Activated CD4-positive, alpha-beta T cell treated with anti-CD3 and anti-CD28 coated beads, Interleukin-2, amount 50 U/mL, for 48 hours (primary cell): ENCODE data around the gene RPTOR.
A peak's percentile ranks its signal among the peaks of the same experiment; 100 is the strongest.

Source experiments
- DNase-seq, 2 experiments: peaks; one replicate each; pipeline ENCODE4 v3.0.0-alpha.2; 2020

Gene RPTOR

DNA sequence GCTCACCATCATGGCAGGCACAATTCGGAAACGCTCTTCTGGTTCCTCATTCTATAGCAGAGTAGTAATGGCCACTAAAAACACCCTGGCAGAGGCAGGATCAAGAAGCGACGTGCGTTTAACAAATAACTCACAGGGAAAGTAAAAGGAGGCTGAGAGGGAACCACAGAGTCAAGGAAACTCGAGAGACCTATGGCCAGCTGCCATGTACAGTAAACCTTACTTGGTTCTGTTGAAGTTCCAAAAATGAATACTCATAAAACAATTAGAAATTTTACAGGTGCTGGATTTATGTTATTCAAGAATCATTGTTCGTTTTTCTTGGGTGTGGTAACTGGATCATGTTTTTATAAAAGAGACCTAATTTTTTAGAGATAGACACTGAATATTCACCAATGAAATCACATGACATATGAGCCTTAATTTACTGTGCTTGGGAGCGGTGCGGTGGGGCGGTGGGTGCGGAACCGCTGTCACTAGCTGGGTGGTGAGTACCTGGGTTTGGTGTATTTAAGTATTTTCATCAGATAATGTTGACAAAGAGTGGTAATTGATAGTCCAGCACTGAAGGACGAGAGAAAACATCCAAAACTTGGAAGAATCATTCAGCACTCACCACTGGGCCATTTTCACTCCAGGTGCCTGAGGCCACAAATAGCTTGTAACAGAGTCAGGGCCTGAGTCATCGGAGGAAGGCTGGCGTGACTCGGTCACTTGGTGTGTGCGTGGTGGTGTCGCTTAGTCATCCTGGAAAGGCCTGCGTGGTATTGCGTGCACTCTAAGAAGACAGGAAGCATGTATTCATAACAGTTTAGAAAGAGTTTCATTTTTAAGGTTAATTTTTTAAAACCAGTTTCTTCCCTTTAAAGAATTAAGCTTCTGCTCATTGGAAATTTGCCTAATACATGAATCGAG is 311.6 kb downstream of the RPTOR start:
- peak; percentile 85 to 92 for DNase-seq

DNA sequence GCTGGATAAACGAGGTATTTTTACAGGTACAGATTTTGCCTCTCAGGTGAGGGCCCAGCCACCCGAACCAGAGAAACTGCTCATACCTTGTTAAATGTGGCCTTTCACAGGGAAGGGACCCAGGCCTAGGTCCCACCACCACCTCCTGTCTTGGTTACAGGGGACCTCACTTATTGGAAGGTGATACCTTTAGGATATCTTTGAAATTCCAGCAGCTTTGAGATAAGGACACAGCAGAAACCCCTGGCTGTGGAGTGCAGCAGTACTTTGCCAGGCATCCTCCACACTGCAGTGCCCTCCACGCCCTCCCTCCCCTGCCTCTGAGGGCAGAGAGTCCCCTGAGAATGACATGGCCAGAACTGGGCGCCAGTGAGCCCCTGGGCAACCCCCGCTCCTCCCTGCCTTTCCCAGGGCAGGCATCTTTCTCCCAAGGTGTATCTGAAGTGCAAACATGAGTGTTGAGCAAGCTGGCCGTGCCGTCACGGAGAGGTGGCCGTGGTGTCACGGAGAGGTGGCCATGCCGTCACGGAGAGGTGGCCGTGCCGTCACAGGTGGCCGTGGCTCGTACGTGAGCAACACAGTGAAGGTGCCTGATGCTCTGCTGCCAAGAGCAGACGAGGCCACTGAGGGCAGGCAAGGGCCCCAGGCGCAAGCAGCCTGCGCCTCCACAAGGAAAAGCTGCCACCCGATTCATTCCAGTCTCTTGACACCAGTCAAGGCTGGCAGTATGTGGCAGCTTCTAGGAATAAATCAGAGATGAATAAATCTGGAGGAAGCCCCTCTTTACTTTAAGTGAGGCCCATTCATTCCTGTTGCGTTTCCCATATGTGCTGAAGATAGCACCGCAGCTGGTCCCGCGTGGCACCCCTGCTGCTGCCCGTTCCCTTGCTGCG is 312.5 kb downstream of the RPTOR start:
- DNase-seq: peak in 1 of 2 experiments; percentile 43

DNA sequence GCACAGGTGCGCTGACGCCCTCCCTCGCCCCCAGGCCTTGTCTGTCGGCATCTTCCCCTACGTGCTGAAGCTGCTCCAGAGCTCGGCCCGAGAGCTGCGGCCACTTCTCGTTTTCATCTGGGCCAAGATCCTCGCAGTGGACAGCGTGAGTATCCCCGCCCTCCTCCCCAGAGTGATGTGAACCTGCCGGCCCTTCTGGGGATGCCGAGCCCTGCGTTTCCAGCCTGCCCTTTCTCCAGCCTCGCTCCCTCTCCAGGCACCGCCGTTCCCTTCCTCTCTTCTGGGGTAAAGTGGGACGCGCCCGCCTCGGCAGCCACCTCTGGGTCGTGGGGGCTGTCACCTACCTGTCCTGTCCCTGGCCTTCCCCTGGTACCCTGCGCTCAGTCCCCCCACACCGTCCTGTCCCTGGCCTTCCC is 313.1 kb downstream of the RPTOR start:
- no peak for DNase-seq

DNA sequence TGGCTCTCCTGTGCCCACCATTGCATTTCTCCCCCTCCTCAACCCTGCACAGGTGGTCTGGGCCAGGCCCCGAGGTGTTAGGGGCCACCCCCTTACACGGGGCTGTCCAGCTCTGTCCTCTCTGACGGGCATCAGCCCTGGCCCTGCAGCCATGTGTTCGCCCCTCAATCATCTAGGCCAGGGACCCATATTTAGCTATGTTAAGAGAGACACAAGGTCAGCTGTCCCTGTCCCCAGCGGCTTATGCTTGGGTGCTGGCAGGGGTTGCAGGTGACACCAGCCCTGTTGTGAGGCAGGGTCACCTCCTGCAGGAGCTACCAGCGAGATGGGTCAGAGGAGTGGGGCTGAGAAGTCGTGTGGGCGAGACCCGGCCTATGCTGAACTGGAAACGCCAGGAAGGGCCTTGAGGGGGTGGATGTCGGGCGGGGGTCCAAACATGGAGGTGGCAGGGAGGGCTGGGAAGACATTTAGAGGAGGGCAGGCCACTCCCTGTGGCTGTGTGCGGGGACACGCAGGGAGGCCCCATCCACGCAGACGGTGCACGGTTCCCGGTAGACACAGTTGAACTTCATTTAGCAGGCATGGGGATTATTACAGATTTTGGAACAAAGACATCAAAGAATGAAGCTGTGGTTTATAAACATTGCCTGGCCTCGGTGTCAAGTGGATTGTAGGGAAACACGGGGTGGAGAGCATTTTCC is 313.8 kb downstream of the RPTOR start:
- no peak for DNase-seq

- DNase-seq: no peak
These were observed 314.6 kb downstream of the RPTOR start for GRCh38 chr17:80859002-80859941.

- DNase-seq: no peak
These were observed 315.5 kb downstream of the RPTOR start for GRCh38 chr17:80860101-80860671.

GRCh38 chr17:80860703-80861417 is 316.2 kb downstream of the RPTOR start:
- DNase-seq: no peak

GRCh38 chr17:80861418-80861815 is 316.8 kb downstream of the RPTOR start:
- no peak for DNase-seq

GRCh38 chr17:80861892-80862291 is 317.3 kb downstream of the RPTOR start:
- DNase-seq: peak; percentile 64 to 74

GRCh38 chr17:80862481-80862961 is 317.9 kb downstream of the RPTOR start:
- DNase-seq: no peak

DNA sequence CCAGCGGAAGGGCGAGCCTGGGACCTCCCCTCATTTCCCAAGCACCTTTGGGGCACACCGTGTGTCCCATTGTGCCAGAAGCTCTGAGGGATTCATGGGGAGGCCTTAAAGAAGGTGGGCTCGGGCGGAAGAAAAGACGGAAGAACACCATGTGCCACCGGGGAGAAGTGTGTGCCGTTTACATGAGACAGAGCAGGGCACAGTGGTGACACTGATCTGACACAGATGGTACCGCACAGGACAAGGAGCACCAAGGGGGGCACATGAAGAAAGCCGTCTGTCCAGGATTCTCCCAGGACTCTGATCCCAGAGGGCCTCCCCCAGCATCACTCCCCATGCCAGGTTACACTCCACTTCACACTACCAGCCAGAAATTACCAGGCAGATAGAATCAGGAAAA is 318.3 kb downstream of the RPTOR start:
- DNase-seq: no peak

DNA sequence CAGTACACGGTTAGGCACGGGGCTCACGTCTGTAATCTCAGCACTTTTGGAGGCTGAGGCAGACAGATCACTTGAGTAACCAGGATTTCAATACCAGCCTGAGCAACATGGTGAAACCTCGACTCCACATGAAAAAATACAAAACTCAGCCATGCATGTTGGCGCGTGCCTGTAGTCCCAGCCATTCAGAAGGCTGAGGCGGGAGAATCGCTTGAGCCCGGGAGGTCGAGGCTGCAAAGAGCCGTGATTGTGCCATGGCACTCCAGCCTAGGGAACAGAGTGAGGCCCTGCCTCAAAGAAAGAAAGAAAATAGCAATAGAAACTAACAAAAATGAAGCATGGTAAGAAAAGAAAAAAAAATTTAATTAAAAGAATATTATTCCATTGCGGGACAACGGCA is 319.0 kb downstream of the RPTOR start:
- DNase-seq: no peak

DNA sequence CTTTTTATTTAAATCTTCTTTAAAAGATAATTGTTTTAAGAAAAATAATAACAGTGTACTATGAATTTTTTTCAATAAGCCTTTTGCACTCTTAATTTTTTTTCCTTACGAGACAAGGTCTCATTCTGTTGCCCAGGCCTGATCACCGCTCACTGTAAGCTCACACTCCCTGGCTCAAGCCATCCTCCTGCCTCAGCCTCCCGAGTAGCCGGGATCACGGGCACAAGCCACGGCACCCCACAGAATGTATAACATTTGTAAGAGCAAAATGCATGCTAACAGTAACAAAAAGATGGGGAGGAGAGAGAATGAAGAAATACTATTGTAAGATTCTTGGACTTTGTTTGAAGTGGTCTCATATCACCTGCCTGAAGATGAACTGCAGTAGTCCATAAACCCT is 320.1 kb downstream of the RPTOR start:
- no peak for DNase-seq

GRCh38 chr17:80866050-80866793 is 321.6 kb downstream of the RPTOR start:
- DNase-seq: peak; percentile 83 to 87

DNA sequence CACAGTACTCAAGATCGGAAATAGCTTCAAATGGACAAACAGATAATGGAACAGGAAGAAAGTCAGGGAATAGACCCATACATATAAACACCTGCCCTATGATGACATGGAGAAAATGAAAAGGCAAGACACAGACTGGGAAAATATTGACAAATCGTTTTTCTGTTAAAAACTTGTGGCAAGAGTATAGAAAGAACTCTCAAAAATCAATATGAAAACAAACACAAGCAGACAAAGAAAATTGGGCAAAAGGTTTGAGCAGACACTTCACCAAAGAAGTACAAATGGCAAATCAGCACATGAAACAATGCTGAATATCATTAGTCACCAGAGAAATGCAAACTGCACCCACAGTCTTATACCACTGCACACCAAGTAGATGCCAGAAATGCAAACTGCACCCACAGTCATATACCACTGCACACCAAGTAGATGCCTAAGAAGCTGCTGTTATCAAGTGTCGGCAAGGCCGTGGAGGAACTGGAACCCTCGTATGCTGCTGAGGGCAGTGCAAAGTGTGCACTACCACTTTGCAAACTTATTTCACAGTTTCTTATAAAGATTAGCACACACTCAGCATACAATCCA is 323.5 kb downstream of the RPTOR start:
- DNase-seq: no peak

GRCh38 chr17:80869481-80870145 is 325.0 kb downstream of the RPTOR start:
- DNase-seq: no peak

GRCh38 chr17:80870401-80870800 is 325.8 kb downstream of the RPTOR start:
- DNase-seq: peak in 1 of 2 experiments; percentile 55

DNA sequence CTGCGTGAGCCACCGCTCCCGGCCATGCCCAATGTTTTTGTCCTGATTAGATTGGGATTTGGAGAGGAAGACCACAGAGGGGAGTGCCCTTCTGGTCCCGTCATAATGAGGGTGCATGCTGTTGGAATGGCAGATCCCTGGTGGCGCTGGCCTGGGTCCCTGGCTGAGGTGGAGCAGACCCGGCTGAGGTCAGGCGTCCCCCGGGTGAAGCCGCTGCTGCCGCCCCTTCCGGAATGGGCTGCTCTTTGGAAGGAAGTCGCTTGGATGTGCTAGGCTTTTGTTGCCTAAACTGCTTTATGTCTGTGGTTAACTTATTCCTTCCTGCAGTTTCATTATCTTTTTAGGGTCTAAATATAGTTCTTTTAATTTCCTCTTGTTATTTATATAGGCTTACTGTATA is 326.7 kb downstream of the RPTOR start:
- DNase-seq: no peak

GRCh38 chr17:80872001-80872500 is 327.4 kb downstream of the RPTOR start:
- no peak for DNase-seq
